Activated CD8-positive, alpha-beta memory T cell treated with anti-CD3 and anti-CD28 coated beads for 24 hours (primary cell): Measurements from ENCODE around the gene TAF10.

Source experiments
- DNase-seq: peaks from one replicate; pipeline ENCODE4 v3.0.0-alpha.2; 2020

Gene TAF10

DNA sequence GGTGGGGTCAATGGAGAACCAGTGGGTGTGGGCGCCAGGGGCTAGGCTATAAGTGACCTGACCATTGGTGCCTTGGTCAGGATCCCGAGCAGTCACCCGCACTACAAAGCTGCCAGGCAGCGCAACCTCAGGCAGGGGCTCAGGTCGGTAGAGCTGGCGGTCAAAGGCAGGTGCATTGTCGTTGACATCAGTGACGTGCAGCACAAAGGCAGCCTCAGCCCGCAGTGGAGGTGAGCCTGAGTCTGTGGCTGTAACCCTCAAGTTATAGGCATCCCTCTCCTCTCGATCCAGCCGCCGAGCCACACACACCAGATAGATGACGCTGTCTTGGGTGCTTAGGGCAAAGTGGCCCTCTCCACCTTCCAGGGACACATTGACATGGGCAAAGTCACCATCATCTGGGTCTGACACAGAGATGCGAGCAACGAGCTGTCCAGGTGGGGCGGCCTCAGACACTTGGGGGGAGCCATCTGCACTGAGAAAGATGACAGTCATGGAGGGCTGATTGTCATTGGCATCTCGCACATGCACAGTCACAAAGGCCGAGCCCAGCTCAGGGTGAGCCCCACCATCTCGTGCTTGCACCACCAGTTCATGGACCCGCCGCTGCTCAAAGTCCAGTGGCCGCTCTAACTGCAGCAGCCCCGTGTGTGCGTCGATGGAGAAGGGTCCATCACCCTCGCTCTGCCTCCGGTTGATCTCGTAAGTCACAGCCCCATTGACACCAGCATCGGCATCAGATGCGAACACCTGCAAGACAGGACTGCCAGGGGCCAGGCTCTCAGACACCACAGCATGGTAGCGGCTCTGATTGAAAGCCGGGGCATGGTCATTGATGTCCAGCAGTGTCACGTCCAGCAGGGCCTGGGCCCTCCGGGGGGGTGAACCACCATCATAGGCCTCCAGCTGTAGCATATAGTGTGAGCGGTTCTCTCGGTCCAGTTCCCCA lies 28.3 kb upstream of the TAF10 start:
- no peak for DNase-seq

DNA sequence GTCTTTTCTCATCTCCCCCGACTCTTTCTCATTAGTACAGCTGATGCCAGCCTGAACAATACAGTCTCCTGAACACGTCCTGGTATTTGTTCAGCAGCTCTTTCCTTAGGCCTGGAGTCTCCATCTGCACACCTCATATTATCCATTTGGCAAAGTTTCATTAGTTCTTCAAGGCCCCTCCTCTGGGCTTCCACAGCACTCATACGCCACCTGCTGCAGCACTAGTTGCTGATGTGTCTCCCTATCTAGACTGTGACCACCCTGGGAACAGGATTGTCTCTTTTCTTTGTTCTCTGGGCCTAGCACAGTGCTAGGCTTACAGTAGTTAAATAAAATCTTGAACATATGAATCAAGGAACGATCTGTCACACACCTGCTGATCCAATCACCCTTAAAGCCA lies 26.4 kb upstream of the TAF10 start:
- DNase-seq = no peak

DNA sequence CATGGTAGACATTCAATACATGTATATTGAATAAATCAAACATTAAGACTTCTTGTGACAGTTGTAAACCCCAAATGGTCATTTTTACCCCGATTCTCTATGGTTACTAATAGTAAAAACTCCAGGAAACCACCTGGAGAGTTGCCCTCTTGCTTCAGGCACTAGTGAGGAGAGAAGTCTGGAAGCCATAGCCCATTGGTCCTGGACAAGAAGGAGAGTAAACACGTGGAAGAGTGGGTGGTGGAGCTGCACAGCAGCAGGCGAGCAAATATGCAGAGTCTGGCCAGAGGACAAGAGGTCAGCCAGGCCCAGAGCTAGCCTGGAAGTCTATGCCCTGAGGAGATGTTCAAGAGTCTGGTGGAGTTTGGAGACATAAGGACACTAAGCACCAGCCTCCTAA lies 25.9 kb upstream of the TAF10 start:
- DNase-seq = no peak

DNA sequence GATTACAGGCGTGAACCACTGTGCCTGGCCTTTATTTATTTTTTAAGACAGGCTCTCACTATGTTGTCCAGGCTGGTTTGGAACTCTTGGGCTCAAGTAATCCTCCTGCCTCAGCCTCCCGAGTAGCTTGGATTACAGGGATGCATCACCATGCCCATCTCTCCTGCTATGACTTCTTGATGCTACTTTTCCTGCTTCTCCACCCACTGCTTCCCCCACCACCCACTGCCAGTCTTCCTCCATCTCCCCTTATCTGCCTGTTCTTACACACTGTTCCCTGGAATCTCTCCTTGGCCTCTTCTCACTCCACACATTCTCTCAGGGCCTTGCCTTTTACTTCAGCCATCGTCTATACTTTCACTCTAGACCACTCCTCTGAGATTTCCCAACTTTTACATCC lies 24.5 kb upstream of the TAF10 start:
- DNase-seq = no peak

DNA sequence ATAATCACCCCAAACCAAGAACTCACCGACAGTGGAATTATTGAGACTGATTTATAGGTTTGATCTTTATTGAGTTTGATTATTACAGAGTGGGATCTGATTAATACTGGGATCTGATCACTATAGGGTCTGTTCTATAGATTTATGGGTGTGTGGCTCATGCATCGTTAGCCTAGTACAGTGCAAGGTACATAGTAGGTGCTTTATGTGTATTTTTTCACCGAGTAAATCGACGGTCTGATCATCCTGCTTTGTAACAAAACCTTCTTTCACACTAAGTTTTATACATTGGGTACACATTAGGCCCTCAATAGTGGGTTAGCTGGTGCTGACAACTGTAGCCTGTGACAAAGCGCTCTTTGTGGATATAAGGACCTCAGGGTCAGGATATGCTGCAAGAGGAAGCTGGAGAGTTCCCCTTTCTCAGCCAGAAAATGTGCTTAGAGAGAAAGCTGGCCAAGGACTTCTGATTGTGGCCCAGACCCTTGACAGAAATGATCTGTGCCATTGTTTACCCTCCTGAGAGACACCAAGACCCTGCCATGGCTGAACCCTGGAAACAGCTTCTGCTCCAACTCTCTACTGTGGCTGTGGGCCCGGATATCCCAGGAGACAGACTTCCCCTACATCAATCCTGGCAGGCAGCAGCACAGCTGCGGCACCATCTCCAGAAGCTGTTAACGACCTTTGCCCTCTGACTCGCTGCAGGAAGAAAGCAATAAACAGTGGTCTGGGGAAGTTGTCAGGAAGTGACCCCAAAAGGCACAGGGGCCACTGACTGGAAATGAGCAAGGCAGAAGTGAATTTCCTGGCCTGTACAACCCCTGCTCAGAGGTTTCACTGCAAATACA lies 23.3 kb upstream of the TAF10 start:
- DNase-seq = no peak

DNA sequence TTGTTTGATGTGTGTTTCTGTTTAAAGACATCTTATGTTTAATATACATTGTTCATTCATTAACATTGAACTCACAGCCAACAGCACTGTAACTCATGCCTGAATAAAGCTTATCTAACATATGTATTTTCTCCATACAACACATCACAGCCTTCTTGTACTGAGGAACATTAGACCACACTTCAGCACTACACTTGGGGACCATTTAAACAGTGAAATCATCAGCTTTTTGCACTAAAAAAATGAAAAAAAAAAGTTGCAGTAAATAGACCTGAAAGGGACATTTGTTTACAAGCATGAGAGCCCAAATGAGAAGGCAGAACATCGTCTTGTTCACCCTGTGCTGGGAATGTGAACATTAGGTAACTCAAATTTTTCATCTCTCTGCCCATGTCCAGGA lies 22.5 kb upstream of the TAF10 start:
- DNase-seq = no peak

DNA sequence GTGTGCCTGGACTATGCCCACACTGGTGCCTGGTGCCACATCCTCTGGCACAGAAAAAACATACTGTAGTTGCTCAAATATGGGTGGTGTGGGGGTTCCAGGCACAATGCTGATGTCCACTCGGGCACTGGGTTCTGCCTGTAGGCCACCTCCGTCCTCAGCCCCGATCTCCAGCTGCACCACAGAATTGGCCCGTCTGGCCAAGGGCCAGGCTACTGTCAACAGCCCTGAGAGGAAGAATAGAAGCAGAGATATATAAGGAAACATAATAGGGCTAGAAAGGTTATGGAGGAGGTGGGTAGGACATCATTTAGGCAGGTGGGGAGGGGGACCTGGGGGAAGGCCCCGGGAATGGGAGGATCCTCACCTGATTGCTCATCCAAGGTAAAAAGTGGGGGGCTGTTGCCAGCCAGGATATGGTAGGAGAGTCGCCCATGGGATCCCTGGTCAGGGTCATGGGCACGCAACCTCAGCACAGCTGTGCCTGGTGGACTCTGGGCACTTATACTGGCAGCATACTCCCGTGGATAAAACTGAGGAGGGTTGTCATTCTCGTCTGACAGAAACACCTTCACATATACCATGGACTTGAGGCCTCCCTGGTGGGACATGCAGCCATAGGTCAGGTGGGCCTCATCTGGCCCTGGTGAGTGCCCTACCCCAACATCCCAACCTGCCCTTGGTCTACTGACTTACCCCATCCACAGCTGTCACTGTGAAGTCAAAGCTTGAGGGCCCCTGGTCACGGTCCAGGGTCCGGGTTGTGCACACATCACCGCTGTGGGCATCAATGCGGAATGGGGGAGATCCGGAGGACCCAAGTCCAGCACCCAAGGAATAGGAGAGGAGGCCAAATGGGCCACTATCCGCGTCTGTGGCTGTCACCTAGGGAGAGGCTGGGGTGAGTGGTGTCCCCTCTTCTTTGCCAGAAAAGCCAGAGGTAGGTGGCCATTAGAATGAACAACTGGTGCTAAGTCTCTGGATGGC lies 21.7 kb upstream of the TAF10 start:
- no peak for DNase-seq

DNA sequence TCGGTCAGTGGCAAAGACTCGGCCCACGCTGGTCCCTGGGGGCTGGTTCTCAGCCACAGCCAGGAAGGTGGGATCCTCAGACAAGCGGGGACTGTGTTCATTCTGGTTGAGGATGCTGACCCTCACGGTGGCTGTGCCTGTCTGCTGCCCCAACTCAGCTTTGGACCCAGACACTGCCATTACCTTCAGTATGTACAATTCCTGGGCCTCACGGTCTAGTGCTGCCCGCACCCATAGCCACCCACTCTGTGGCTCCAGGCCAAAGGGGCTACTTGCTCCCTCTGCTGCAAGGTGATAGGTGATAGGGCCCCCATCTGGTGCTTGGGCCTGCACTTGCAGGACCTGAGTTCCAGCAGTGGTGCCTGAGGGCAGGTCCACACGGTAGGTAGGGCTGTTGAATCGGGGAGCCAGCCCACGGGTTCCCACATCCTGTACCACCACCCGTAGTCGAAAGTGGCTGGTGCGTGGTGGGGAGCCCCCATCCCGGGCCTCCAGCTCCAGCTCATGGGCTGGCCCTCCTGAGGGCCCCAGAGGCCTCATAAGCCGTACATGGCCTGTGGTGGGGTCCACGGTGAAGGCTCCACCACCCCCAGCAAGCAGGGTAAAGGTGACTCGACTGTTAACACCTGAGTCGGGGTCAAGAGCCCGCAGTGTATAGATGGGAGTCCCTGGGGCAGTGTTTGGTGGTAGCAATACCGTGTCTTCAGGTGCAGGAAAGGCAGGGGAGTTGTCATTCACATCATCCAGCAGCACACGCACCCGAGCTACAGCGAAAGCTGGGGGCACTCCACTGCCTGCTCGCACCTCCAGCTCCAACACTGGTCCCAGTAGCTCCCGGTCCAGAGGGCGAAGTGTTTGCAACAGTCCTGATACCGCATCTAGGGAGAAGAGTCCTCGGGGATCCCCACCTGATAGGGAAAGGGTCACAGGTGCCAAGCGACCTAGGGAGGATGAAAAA lies 20.4 kb upstream of the TAF10 start:
- no peak for DNase-seq

DNA sequence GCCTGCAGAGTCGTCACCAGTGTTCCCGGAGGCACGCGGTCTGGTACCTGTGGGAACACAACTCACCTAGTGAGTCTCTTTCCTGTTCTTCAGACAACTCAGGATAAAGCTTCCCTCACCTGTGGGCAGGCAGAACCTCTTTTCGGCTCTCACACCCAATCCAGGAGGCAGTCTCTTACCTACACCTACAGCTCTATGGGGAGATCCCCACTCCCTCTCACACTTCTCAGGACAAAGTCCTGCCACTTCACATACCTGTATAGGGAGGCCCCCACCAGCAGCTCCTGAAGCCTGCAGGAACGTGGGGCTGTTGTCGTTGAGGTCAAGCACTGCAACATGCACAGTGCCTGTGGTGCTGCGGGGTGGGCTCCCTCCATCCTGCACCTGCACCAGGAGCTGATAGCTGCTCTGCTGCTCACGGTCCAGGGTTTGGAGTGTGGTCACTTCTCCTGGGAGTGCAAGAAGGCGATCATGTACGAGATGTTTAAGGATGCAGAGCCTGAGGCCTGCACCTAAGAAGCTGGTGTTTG lies 19.4 kb upstream of the TAF10 start:
- no peak for DNase-seq

DNA sequence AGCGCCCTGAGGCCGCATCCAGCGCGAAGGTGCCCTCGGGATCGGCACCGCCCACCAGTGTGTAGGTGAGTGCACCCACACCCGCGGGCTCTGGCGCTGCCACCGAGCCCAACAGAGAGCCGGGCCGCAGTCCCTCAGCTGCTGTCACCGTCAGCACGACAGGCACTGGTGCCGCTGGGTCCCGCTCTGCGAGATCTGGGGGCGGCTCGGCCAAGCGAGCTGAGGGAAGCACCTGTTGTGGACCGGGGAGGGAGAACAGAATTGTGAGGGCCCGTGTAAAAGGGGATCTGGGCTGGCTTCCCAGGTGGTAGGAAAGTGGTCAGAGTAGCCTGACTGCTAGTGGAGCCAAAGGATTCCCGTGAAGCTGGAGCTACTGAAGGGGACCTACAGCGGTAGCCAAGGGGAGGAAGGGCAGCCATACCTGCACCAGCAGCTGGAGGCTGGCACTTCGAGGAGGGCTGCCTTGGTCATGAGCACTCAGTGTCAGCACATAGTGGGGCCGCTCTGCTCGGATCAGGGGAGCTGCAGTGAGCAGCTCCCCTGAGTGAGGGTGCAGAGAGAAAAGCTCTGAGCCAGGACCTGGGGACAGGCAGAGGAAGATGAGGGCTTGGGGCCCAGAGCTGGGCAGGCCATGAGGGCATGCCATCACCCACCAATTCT lies 18.7 kb upstream of the TAF10 start:
- DNase-seq = no peak

DNA sequence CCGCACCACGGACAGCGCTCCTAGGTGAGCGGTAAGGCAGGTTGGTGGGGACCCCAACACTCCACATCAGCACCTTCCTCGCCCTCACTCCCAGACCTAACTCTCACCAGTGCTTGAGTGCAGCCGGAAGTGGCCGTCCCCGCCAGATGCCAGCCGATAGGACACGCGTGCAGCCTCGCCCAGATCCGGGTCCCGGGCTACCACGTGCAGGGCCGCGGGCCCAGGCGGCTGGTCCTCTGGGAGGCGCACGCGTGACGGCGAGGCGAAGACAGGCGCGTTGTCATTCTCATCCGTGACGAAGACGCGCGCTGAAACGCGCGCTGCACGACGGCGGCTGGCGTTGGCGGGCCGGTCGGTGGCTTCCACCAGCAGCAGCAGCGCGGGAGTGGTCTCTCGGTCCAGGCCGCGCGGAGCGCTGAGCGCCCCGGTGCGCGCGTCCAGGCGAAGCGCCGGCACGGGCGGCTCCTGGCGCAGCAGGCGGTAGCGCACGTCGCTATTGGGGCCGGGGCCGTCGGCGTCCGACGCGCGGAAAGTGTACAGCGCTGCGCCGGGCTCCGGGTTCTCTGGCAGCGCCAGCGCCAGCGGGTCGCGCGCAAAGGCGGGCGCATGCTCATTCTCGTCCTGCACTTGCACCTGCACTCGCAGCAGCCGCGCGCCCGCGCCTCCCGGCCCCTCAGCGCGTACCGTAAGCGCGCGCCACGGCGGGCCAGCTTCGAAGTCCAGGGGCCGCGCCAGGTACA lies 18.0 kb upstream of the TAF10 start:
- DNase-seq = no peak

DNA sequence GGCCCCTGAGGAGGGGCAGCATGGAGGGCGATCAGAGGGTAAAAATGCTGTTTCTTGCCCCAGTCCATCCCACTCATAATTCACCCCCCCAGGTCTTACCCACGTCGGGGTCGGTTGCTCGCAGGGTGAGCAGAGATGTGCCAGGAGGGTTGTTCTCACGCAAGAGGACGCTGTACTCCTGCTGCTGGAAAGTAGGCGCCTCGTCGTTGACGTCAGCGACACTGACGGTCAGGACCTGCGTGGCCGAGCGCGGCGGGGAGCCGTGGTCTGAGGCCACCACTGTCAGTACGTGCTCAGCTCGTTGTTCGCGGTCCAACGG lies 17.5 kb upstream of the TAF10 start:
- no peak for DNase-seq

DNA sequence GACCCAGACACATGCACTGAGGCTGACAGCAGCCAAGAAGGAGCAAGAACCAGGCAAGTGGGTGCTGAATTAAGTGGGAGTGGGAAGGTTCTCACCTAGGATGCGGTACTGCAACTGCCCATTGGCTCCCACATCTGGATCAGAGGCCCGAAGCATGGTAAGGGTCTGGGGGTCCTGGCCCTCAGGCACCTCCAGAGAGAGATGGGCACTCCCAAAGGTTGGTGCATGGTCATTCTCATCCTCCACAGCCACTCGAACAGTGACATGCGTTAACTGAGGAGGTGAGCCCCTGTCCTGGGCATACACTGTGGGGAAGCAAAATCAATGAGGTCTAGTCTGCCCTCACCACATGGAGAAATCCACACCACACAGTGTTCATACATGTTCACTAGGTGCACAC lies 16.5 kb upstream of the TAF10 start:
- DNase-seq = no peak

DNA sequence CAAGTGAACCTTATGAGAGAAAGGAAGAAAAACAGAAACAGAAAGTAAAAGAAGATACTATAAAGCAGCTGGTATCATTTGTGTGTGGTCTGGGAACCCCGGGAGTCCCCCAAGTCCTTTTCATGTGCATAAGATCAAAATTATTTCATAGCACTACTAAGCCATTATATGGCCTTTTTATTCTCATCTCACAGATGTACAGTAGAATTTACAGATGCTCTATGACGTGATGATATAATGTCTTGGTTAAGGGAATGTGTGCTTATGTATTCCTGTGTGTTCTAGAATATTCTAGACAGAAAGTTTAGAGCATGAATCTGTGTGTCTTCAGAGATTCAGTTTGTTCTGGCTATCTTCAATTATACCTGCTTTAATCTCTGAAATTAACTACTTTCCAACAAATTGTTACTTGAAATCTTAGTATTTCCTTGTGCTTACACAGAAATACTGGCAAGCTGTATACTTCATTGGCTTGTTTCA lies 15.8 kb upstream of the TAF10 start:
- DNase-seq = no peak

DNA sequence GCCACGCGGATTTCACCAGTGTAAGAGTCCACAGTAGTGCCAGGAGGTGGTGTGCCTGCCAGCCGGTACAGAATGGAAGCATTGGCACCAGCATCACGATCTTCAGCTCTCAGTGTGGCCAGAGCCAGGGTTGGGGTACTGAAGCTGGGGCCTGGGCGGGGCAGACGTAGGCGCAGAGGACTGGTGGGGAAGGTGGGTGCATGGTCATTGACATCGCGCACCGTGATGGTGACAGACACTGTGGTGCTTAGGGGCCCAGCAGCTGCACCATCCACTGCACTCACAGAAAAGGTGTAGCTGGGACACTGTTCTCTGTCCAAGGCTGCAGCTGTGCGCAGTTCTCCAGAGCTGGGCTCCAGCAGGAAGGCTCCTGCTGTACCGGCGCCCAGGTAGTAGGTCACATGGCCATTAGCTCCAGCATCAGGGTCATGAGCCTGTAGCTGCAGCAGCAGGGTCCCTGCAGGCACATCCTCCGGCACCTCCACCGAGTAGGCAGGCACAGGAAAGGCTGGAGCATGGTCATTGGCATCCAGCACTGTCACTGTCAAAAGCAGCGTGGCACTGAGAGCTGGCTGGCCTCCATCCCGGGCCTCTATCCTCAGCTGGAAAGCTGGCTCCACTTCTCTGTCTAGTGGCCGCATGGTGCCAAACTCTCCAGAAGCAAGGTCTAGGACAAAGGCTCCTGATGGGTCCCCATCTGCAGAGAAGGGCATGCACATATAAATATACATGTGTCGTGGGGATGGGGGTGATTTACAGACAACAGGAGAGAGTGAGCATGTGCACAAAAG lies 15.2 kb upstream of the TAF10 start:
- no peak for DNase-seq

DNA sequence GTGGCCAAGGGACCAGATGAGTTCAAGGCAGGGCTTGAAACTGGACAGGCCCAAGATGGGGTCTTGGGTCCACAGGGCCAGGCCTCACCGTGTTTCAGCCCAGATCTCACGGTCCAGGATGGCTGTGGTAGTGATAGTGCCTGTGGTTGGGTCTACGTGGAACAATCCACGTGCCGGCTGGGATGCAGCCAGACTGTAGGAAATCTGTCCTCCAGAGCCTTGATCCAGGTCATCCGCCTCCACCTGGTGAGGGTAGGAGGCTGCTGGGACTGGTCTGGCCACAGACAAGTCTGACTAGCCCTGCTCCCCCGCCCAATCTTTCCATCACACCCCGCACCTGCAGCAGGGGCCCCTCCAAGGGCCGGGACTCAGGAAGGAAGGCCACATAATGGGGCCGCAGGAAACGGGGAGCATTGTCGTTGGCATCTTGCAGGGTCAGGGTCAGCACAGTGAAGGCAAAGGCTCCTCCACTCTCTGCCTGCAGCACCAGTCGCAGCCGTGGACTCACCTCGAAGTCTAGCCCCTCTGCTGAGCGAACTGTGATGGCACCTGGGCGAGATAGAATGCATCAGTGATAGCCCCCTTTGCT lies 13.9 kb upstream of the TAF10 start:
- no peak for DNase-seq

DNA sequence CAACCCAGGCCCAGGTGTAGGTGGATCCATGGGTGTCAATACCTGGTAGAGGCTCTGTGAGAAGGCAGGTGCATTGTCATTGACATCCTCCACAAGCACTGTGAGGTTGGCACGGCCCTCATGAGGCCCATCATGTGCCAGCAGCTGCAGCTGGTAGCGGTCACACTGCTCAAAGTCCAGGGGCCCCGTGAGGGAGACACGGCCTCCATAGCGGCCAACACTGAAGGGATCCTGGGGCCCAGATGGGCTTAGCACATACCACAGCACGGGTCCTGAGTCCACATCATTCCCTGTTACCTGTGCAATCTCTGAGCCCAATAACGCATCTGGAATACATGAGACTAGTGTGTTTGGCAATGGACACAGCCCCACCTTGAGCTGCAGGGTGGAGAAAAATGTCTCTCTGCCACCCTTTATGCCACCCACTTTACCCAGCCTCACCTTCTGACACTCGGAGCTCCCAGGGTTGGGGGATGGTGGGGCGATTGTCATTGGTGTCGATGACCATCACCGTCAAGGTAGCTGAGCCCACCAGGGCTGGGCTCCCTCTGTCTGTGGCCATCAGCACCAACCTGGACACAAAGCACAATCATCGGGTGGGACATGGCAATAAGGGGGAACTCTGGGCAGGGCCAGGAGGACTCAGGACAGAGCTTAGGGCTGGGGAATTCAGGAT lies 13.3 kb upstream of the TAF10 start:
- DNase-seq = no peak
